ENCODE results near the gene FNIP1. TPM values are rescaled to one million over a fixed set of nuclear protein-coding genes. Genes with fewer than 3 reads are reported as not detected.

Gene FNIP1
- total and polyA plus RNA-seq, 2 of the 8 experiments (the other 6 are each of a cell fraction or from before 2014, with no cell fraction given): 3.5 to 17.3 TPM

DNA sequence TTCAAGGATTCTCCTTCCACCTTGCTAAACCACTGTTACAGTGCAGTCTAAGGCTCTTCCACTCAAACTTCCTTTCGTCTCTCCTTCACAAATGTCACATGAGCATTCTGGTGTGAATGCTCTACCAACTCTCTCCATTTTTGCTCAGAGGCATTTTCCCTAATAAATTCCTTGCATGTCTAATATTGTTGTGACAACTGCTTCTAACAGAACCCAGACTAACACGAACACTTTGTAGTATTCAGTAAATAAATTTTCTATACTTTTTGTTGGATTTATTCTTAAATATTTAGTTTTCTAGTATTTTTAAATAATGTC lies 185.8 kb downstream of the FNIP1 start (continued):
- no peak for TF ChIP-seq TEAD4 (IDR thresholded peaks at IDR 0.05; ENCODE audit: low read depth, low read length)
